Chondrocyte (in vitro differentiated cells): Measurements from ENCODE around the gene ADRB2. TPM values are rescaled to one million over a fixed set of nuclear protein-coding genes. Genes with fewer than 3 reads are reported as not detected.

Experiments
- DNase-seq: peaks from one replicate; pipeline ENCODE4 v3.0.0; 2021; ENCODE audit warnings: mixed read lengths, low spot score
- H3K27ac Mint-ChIP-seq: one replicate; pipeline ENCODE4 v1.8.0; 2021; ENCODE audit warnings: mild to moderate bottlenecking, moderate library complexity, mixed read lengths; ENCODE audit not compliant: unreplicated experiment
- H3K27me3 Mint-ChIP-seq: 2 replicates; pipeline ENCODE4 v1.8.0; 2021; ENCODE audit warnings: low read depth, mixed read lengths
- H3K36me3 Mint-ChIP-seq: 2 replicates; pipeline ENCODE4 v1.8.0; 2021; ENCODE audit warnings: low read depth, mixed read lengths
- H3K4me1 Mint-ChIP-seq: 2 replicates; pipeline ENCODE4 v1.8.0; 2021; ENCODE audit warnings: low read depth, mild to moderate bottlenecking, mixed read lengths
- H3K4me3 Mint-ChIP-seq: one replicate; pipeline ENCODE4 v1.8.0; 2021; ENCODE audit warnings: mild to moderate bottlenecking, moderate library complexity, mixed read lengths; ENCODE audit not compliant: unreplicated experiment
- H3K9me3 Mint-ChIP-seq: 2 replicates; pipeline ENCODE4 v1.8.0; 2021; ENCODE audit warnings: low read depth, mixed read lengths
- CTCF ChIP-seq: fragments of 200-600 bp; sonication (generic); IDR thresholded peaks from 2 replicates; pipeline ENCODE4 v1.5.0; 2021; ENCODE audit warnings: antibody characterized with exemption, mild to moderate bottlenecking, moderate library complexity
- total RNA-seq: library from RNA; stranded (reverse); gene quantifications from 3 replicates; pipeline ENCODE4 v1.2.1, GENCODE V29; 2021

The ADRB2 gene
- total RNA-seq, 1 donor from 2014 or later, result 0.40 TPM

GRCh38 chr5:148829734-148830133 is 3.3 kb downstream of the ADRB2 start:
- no peak overlapping the region for H3K27ac Mint-ChIP-seq
- DNase-seq, result no peak
- H3K36me3 Mint-ChIP-seq, result no peaks in the 10 kb centered on the region
- H3K4me1 Mint-ChIP-seq, result peaks cover 43% of the 10 kb centered on the region
- no peaks in the 10 kb centered on the region for H3K9me3 Mint-ChIP-seq
- H3K27me3 Mint-ChIP-seq, result no peaks in the 10 kb centered on the region
- H3K4me3 Mint-ChIP-seq, result peak overlapping the region; percentile 23
- no peak for TF ChIP-seq CTCF

DNA sequence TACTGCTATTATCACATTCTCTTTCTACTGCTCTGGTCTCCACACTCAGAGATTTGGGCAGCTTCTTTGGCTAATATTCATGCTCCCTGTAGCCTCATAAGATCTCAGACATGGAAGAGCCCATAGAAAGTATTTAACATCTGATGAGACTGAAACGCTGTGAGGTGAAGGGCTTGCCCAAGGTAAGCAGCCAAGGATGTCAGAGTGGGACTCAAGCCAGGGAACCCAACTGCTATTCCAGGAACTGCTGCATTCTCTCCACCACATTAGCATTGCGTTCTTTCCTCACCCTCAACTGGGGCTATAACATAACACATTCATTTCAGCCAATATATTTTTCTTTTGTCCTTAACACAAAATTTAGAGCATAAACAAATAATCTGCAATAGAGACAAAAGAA is 3.8 kb downstream of the ADRB2 start:
- TF ChIP-seq CTCF, result no peak
- DNase-seq, result no peak
- no peak overlapping the region for H3K27ac Mint-ChIP-seq
- no peaks in the 10 kb centered on the region for H3K9me3 Mint-ChIP-seq
- H3K4me1 Mint-ChIP-seq, result peaks cover 43% of the 10 kb centered on the region
- H3K4me3 Mint-ChIP-seq, result no peak overlapping the region
- no peaks in the 10 kb centered on the region for H3K27me3 Mint-ChIP-seq
- H3K36me3 Mint-ChIP-seq, result no peaks in the 10 kb centered on the region

GRCh38 chr5:148831590-148832565 is 5.5 kb downstream of the ADRB2 start:
- peaks cover 34% of the 10 kb centered on the region for H3K4me1 Mint-ChIP-seq
- H3K4me3 Mint-ChIP-seq, result no peak overlapping the region
- no peaks in the 10 kb centered on the region for H3K9me3 Mint-ChIP-seq
- H3K36me3 Mint-ChIP-seq, result no peaks in the 10 kb centered on the region
- no peak for DNase-seq
- no peak overlapping the region for H3K27ac Mint-ChIP-seq
- H3K27me3 Mint-ChIP-seq, result no peaks in the 10 kb centered on the region
- no peak for TF ChIP-seq CTCF

GRCh38 chr5:148833122-148833521 is 6.7 kb downstream of the ADRB2 start:
- DNase-seq, result no peak
- Mint-ChIP-seq H3K4me1 (peaks cover 23% of the 10 kb centered on the region), H3K4me3 (no peak overlapping the region), H3K27me3 (no peaks in the 10 kb centered on the region), H3K36me3 (no peaks in the 10 kb centered on the region), H3K9me3 (no peaks in the 10 kb centered on the region), H3K27ac (no peak overlapping the region)
- TF ChIP-seq CTCF, result no peak

DNA sequence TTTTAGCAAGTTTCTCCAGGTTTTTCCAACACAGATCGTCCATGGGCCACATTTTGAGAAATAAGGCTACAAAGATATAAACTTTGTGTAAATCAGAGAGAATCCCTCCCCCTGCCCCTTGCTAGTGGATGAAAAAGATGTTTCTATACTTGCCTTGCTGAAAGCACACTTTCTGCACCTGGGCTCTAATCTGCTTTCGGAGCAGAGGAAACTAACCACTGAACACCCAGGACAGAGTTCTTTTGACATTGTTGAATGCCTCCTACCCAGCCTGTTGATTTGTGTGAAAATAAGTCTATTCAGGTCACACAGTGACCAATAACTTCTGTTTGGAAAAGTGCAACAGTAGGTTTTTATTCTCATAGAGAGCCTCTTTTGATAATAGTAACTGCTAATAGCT is 7.5 kb downstream of the ADRB2 start:
- Mint-ChIP-seq H3K36me3 (no peaks in the 10 kb centered on the region), H3K9me3 (no peaks in the 10 kb centered on the region), H3K4me1 (peaks cover 15% of the 10 kb centered on the region), H3K4me3 (no peak overlapping the region), H3K27me3 (no peaks in the 10 kb centered on the region), H3K27ac (no peak overlapping the region)
- no peak for DNase-seq
- TF ChIP-seq CTCF, result no peak
